HG03565 (cell line): Measurements from ENCODE around the gene KLHL17.

Source experiments
- ATAC-seq: cut with Tn5 transposase; IDR thresholded peaks from one replicate; pipeline ENCODE4 v1.9.1; 2021; ENCODE audit warnings: mild to moderate bottlenecking, moderate library complexity; ENCODE audit not compliant: unreplicated experiment

KLHL17 gene

DNA sequence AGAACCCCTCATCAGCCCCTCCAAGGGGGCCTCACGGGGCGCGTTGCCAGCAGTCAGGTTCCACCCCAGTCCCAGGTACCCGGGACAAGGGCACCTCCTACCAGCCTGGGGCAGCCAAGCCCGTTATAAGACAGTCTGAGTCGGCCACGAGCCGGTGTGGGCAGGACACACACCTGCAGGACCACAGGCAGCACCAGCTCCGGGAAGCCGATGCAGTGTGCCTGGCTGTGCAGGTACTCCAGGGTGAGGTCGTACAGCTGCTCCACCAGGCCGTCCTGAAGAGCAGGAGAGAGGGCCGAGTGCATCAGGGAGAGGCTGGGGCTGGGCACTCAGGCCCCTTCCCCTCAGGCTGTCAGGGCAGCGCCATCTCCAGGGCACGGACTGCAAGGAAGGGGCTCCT lies 12.4 kb upstream of the KLHL17 start:
- no peak for ATAC-seq

DNA sequence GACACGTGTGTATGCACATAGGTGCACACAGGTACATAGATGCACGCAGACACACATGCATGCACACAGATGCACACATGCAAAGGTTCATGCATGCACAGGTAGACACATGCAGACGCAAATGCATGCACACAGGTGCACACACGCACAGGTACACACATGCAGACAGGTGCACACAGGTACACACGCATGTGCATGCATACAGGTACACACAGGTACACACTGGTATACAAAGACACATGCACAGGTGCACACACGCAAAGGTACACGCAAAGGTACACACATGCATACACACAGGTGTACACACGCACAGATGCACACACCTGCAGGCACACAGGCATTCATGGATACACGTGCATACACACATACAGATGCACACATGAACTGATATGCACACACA lies 10.1 kb upstream of the KLHL17 start:
- ATAC-seq, result no peak

- ATAC-seq, result no peak
These were observed 9.5 kb upstream of the KLHL17 start for GRCh38 chr1:950881-951280.

DNA sequence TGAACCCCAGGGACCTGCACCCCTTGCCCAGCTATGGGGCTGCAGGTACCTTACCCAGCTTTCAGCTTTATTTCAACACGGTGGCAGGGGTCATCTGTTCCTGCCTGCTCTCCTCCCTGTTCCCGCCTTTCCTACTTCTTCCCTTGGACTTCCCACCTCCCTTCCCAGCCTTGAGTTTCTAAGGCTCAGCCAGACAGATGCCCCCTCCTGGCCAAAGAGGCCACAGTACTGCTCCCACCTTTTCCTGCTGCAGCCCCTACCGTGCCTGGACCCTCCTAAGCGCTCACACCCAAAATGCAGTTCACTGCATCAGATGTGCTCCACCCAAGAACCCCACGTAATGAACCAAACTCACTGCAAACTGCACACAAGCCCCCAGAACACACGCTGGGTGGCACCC lies 9.0 kb upstream of the KLHL17 start:
- no peak for ATAC-seq

DNA sequence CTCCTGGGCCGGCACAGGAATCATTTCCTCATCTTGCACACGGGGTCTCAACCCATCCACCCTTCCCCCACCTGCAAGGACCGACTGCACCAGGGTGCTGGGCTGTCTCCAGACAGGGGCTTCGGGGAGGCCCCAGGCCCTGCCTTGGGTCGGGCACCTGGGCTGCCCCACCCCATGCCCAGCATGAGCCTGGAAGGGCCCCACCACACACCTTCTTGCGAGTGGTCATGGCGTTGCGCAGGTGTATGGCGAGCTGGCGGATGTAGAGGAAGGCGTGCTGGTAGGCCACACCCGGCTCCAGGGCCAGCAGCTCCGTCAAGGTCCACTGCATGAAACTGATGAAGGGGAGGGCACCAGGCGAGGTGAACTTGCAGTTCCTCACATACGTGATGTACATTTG lies 8.2 kb upstream of the KLHL17 start:
- no peak for ATAC-seq

- no peak for ATAC-seq
These were observed 7.8 kb upstream of the KLHL17 start for GRCh38 chr1:952603-953002.

- no peak for ATAC-seq
These were observed 6.7 kb upstream of the KLHL17 start for GRCh38 chr1:953524-954320.

DNA sequence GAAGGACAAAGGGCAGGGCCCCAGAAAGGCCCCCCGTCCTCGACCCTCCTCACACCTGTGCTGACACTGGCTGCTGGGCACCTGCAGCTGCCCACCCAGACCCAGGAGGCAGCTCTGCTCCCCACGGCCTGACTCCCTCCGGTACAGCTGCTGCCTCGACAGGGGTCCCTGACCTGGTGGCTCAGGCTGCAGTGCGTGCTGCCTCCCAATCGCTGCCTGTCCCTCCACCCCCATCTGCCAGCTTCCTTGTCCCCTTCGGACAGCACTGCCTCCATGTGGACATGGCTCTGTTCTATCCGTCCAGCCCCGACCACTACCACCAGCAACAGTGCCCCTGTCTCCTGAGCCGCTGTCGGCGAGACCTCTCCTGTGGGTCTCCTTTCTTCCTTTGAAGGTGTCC lies 5.5 kb upstream of the KLHL17 start:
- no peak for ATAC-seq

DNA sequence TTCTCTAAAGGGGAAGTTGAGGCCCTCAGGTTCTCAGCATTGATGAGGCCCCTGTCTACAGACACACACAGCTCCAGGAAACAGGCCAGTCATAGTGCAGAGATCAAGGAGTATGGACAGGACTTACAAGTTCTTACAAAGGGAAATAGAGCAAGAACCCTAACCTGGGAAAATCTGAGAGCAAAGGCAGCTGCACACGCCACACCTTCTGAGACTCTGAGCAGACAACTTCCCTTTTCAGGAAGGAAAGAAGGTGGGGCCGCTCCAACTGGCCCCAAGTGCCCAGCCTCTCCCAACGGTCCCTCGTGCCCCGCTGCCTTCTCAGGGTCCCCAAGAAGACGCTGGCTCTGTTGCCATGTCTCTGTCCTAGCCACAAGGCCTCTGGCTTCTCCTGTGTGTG lies 4.9 kb upstream of the KLHL17 start:
- ATAC-seq, result no peak

GRCh38 chr1:956636-957035 lies 3.7 kb upstream of the KLHL17 start:
- ATAC-seq, result no peak

GRCh38 chr1:958823-959730 lies 1.3 kb upstream of the KLHL17 start, which contains the start of gene NOC2L:
TSS of gene NOC2L (minus strand) at chr1:959256. CDS start at chr1:959240, 16 bp downstream.
- ATAC-seq, result peak; percentile 63

DNA sequence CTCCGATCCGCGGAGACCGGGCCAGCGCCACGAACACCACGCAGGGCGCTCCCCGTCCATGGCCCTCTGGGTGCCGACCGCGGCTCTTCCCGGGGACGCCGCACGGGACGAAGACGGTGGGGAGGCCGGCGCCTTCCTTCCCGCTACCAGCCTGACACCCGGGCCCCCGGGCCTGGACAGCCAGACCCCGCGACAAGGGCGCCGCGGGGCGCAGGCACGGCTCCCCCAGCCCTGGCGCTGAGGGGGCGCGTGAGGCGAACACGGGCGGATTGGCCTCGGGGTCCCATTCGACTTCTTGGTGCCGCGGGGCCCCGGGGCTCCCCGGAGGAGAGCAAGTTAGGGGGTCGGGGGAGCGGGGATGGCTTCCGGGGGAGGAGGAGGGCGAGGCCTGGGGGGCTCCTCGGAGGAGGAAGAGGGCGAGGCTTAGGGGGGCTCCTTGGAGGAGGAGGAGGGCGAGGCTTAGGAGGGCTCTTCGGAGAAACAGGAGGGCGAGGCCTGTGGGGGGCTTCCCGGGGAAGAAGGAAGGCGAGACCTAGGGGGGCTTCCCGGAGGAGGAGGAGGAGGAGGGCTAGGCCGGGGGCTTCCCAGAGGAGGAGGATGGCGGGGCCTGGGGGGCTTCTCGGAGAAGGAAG lies 537 bp upstream of the KLHL17 start:
- no peak for ATAC-seq

- no peak for ATAC-seq
These were observed 817 bp downstream of the KLHL17 start for GRCh38 chr1:961132-961669.

DNA sequence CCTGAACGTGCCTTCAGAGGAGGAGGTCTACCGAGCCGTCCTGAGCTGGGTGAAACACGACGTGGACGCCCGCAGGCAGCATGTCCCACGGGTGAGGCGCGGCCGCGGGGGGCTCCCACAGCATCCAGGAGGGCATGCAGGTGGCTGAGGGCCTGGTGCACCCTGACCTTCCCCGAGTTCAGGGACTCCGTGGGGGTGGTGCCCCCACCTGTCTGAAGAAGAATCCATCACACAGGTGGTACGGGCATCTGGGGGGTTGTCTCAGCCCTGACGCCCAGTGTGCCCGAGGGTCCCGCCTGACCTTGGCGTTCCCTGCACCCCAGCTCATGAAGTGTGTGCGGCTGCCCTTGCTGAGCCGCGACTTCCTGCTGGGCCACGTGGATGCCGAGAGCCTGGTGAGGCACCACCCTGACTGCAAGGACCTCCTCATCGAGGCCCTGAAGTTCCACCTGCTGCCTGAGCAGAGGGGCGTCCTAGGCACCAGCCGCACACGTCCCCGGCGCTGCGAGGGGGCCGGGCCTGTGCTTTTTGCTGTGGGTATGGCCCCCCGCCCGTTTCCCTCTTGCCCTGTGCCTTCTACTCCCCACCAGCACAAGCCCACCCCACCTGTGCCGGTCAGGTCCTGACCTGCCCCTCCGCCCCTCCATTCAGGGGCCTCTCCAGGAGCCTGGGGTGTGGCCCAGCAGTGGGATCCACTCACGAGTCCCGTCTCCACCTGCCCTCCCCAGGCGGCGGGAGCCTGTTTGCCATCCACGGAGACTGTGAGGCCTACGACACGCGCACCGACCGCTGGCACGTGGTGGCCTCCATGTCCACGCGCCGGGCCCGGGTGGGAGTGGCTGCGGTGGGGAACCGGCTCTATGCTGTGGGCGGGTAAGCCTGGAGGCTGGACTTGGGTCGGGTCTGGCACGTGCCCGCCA lies 2.3 kb downstream of the KLHL17 start:
- no peak for ATAC-seq

GRCh38 chr1:963301-963651 lies 2.9 kb downstream of the KLHL17 start:
- no peak for ATAC-seq

DNA sequence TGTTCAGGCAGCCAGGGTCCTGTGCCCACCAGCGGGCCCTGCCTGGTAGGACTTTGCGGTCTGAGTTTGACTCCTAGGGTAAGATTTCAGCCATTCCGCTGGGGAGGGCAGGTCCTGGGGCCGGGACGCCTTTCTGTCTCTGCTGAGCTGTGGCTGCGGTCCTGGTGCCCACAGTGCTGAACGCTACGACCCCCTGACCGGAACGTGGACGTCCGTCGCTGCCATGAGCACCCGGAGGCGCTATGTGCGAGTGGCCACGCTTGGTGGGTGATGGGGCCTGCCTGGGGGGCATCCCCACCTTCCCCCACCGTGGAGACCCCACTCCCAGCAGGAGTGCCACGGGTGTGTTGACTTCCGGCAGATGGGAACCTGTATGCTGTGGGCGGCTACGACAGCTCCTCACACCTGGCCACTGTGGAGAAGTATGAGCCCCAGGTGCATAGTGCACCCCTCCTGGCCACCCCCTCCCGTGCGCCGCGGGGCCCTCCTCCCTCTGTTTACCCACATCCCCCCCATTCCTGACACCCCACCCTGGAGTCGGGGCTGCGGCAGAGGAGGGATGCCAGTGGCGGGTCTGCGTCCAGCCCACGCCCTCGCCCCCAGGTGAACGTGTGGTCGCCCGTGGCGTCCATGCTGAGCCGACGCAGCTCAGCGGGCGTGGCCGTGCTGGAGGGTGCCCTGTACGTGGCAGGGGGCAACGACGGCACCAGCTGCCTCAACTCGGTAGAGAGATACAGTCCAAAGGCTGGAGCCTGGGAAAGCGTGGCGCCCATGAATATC lies 3.6 kb downstream of the KLHL17 start:
- ATAC-seq, result no peak

GRCh38 chr1:964691-965525 lies 4.5 kb downstream of the KLHL17 start:
- ATAC-seq, result no peak

DNA sequence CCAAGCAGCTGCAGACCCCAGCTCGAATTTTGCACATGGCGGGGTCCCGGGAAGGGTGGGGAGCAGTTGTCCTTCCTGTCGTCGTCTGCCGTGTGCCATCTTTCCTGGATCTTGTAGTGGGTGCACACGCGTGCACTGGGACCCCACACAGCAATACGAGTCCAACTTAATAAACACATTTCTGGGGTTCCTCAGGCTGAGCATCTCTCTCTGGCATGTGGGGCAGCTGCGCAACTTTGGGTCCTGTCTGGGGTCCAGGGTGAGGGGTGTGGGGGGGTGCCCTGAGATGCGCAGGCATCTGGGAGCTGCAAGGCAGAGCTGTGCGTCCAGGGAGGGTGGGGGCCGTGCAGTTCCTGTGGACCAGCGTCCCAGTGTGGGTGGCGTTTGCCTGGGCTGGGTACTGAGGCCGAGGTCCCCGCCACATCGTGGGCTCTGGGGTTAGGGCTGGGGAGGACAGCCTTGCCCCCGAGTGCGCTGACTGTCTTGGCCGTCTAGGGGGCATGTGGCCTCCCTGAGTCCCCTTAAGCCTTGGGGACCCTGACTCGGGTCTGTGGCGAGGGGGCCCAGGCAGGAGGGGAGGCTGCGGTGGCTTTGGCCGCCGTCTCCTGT lies 5.2 kb downstream of the KLHL17 start:
- ATAC-seq, result no peak
